Fibroblast of lung (primary cell): ENCODE data around the gene TMEM140.

Source experiments
- CTCF ChIP-seq, 2 donors: IDR thresholded peaks in 1 of 2; conservative IDR thresholded peaks in 1 of 2; 1 replicate in 1 of 2; 2 replicates in 1 of 2; pipeline ENCODE4 v1.5.1; 2011 to 2012; ENCODE audit warnings: low read length in 2 of 2, control low read depth in 1 of 2, inconsistent platforms in 1 of 2, low read depth in 1 of 2, mild to moderate bottlenecking in 1 of 2
- EZH2 ChIP-seq: IDR thresholded peaks from 2 replicates; pipeline ENCODE4 v1.5.1; 2012; ENCODE audit warnings: low read length, control low read depth, mild to moderate bottlenecking; ENCODE audit errors: missing control alignments

GRCh38 chr7:135164357-135165061 lies 16.6 kb downstream of the TMEM140 start:
- no peak for TF ChIP-seq CTCF (conservative IDR thresholded peaks at IDR 0.05 in 1 of 2, IDR thresholded peaks at IDR 0.05 in 1 of 2; ENCODE audit: low read depth in 1 of 2, low read length in 2 of 2)
- TF ChIP-seq EZH2: no peak
